Hematopoietic multipotent progenitor cell treated with erythropoietin and hydrocortisone succinate and interleukin-3 and kit ligand, for 8 days (in vitro differentiated cells): ENCODE results near the gene ARHGAP23.

Experiments used
- DNase-seq: peaks from one replicate; pipeline ENCODE4 v3.0.0-alpha.2; 2015

Gene ARHGAP23

DNA sequence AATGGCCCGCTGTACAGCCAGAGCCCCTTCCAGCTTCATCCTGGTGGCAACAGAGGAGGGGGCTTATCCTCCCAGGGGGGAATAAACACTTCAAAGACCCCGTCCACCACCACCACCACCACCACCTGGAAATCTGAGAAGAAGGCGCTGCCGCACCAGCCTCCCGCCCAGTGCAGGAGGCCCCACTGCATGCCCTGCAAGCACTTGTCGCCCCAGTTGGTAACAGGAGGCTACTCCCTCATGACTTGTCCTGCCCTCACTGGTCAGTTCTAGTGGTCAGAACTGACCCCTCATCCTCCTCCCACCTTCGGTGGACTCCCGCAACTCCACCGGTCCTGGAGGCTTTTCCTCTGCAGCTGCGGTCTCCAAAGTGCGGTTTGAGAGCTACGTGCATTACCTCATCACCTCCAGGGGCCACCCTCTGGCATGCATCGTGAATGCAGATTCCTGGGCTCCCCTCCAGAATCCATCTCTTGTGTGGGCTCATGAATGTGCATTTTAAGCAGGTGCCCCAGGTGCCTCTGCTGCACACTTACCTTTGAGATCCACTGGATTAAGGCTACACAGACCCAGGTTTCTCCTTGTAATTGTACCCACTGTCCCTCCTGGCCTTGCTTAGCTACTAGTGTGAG is 105.7 kb downstream of the ARHGAP23 start:
- no peak for DNase-seq

DNA sequence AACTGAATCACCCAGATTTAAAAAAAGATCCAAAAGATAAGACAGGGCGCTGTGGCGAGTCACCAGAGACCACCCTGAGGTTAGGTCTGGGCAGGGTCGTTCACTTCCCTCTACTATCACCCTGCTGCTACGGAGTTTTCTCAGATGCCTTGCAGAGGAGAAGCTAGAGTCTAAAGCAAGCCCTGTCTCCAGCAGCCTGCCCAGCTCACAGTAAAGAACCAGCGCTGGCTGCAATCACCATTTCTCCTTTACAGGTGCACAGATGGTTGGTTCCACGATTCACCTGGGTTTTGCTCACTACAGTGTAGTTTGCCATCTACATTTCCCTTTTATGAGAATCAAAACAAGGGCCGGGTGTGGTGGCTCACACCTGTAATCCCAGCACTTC is 106.2 kb downstream of the ARHGAP23 start:
- DNase-seq: no peak

DNA sequence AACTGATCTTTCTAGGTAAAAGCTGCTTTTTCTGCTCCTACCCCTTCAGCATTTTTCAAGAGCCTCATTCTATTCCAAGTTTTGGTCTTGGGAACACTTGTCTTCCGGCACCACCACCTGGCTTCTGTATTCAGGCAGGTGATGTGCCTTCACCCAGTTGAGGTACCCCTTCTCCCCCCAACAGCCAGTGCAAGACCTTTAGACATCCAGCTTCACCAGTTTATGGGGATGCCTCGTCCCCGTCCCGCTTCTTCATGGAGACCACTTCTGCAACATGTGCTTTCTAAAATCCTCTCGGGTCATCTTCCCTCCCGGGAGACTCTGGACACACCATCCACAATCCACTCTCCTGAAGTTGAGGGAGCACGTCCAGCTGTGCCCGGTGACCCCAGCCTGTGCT is 107.6 kb downstream of the ARHGAP23 start:
- no peak for DNase-seq

DNA sequence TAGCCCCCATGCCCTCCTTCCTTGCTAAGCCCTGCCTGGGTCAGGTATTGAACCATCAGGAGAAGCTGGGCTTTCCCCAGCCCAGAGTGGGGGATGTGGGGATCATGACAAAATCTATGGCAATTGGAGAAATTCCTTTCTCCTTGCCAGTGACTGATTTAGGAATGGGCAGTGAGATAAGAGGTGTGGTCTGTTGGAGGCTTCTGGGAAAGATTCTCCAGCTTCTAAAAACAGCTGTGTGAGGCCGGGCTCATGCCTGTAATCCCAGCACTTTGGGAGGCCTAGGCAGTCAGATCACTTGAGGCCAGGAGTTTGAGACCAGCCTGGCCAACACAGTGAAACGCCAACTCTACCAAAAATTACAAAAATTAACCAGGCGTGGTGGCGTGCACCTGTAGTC is 108.4 kb downstream of the ARHGAP23 start:
- no peak for DNase-seq

DNA sequence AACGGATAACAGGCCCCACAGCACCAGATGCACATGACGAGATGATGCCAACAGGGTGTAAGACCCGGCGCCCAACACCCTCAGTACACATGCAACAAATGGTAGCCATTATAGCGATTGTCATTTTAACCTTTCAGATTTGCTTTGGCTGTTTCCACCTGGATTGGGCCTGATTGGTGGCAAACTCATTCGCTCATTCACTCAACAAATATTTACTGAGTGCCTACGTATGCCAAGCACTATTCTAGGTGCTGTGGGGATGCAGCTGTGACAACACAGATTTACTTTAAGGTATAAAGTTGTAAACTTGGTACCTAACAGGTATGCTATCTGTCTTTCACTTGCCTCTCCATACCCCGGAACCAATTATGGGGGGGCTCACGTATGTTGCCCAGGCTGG is 110.6 kb downstream of the ARHGAP23 start:
- no peak for DNase-seq

DNA sequence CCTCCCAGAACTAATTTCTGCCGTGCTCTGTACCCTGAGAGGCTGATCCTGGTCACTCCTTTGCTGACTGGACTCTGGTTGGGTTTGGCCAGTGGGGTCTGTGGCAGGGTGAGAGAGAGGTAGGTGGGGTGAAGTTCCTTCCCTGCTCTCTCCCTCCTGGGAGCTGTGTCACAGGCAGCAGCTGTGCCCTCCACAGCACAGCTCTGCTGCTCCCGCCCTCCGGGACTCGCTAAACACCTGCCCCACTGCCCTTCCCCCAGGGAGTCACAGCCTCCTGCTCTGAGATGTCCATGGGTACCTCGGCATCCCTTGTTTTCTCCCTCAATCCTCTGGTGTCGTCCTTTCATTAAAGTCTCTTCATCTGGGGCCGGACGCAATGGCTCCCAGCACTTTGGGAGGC is 111.1 kb downstream of the ARHGAP23 start:
- DNase-seq: no peak

DNA sequence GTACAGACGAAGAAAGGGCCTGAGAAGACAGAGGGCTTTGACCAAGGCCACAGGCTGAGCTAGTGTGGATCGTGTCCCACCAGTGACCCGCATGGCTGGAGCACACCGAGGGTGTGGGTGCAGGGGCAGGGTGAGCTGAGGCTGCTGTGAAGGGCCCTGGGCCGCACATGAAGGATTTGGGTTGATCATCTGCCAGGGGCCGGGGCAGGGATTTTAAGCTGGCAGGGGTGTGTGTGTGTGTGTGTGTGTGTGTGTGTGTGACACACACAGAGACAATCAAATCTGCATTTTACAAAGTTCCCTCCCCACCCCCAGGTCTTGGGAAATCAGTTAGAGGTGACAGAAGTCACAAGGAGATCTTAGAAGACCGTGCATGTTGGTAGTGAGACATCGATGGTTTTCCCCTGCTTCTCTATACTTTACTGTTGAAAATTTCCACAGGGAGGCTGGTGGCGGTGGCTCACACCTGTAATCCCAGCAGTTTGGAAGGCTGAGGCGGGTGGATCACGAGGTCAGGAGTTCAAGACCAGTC is 112.3 kb downstream of the ARHGAP23 start:
- DNase-seq: no peak

DNA sequence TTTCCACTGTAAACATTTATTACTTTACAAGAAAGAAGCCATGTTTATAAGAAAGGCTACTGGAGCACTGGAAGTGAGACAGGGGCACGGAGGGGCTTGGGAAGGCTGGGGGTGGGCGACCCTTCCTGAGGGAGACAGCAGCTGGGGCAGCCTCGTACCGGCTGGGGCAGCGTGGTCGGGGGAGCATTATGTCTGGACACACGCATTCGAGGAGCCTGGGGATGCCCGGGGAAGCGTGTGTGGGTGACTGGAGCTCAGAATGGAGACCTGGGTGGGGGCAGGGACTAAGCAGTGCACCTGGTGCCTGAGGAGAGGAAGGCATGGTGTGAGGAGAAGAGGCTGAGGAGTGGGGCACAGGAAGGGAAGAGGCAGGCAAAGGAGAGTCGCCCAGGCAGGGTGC is 113.0 kb downstream of the ARHGAP23 start:
- no peak for DNase-seq

DNA sequence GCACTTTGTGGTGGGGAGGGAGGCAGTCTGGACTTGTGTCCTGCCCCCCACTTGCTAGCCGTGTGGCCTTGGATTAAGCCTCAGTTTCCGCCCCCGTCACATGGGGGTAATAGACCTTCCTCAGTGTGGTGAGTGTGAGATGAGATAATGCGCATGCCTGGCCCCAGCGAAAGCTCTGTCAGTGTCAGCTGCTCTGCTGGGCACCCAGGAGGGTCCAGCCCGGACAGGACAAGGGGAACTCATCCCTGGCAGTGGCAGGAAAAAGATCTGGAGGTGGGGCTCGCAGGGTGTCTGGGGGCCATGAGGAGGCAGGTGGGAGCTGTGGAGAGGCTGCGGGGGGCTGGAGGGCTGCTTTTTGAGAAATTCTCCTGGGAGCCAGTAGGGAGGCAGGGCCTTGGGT is 114.0 kb downstream of the ARHGAP23 start:
- no peak for DNase-seq

DNA sequence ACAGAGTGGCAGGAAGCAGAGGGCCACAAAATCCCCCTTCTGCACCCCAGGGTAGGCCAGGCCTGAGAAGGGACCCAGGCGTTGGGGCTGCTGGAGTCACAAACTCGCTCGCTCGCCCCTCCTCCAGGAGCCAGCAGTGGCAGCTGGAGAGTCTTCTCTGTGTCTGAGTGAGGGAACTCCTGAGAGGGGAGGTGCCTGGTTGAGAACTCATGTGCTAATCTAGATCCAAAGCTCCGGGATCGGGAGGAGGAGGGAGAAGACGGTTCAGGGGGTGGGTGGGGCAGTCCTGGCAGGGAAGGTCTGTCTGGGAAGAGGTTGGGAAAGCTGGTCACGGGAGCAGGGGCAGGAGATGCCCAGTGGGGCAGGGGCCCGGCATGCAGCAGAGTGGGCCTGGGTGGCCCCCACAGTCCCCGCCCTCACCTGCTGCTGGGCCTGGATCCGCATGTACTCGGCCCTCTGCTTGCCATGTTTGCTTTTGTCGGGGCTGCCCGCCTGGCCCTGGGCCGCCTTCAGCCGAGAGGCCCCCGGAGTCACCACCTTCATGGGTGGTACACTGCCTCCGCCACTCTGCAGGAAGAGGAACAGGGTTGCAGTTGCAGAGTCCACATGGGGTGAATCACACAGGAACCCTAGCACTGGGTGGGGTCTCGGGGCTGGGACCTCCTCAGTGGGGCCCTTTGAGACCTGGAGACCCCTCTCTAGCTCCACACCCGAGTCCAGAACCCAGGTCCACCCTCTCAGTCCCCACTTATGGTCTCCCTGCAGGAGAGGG is 115.3 kb downstream of the ARHGAP23 start:
- DNase-seq: no peak

DNA sequence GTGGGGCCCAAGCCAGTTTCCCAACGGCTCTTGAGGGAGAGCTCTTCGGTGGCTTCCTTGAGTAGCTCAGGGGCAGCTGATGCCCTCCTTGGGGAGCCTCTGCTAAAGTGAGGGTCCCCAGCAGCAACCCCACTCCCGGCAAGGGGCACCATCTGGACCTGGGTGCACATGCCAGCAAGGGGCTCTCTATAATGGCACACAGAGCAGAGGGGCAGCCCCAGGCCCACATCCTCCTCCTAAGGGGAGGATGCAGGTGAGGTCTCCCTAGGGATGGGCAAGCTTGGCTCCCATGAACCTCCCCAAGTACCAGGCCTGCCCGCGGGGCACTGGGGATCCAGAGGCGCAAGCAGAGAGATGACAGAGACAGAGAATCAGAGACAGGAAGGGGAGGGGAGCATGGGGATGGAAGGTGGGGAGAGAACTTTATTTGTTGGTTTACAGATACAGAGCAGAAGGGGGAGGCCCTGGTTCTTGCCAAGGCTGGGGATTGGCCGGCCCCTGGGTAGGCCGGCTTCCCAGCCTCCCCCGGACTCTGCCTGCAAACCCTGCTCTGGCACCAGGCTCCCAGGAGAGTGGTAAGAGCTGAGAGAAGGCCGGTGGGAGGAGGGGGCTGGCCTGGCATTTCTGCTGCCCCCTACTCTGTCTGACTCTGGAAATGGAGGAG is 116.0 kb downstream of the ARHGAP23 start:
- no peak for DNase-seq

DNA sequence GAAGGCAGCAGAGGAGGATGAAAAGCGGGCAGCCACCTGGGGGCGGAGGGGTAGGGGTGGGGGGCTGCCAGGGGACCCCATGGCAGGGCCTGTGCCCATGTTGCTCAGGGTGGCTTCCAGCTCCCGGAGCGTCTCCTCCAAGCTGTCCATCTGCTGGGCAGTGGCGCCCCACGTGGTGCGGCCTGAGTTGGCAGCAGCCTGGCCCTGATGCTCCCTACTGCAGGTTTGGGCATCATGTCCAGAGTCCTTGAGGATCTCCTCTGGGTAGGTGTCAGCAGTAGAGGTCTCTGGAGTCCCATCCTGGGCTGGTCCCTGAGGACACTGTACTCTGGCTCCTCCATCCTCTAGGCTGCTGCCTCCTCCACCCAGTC is 116.6 kb downstream of the ARHGAP23 start:
- DNase-seq: no peak

DNA sequence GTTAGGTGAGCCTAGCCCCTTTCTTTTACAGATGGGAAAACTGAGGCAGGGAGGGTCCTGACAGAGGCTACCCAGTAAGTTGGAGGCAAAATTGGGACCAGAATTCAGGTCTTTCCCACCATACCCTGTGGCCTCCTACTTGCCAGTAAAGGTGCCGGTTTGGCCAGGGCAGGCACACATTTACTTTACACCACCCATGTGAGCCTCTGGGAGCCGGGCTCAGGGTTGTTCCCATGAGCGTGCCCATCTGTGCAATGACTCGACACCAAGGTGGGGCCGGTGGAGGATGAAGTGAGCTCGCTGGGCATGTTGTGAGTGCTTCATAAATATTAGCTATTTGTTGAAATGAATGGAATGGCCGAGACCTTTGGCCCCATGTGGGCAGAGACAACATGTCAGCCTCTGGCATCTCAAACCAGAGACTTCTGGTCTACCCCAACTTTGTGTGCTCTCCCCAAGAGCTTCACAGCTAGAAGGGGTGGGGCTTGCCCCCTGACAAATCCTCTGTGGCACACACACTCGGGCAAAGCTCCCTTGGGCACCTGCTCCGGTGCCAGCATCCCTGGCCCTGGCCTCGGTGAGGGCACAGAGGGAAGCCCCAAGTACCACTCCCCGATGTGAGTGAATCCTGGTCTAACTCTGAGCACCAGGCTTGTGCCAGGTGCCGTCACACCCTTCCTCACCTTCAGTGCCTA is 117.4 kb downstream of the ARHGAP23 start:
- DNase-seq: no peak

DNA sequence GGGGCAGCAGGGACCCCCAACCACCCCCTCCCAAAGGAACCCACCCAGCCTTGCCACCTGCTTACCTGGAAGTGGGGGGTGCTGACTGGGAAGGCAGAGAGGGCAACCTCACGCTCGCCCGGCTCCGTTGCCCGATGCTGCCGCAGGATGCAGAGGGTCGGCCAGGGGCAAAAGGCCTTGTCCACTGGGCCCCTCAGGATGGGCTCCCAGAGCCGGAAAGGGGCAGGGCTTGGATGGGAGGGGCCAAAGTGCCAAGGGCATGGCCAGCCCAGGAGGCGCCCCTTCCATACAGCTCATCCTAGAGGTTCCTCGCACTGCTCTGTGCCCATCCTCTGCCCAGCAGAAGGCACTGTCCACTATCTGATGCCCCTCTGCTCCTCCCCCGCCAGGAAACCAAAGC is 118.1 kb downstream of the ARHGAP23 start:
- DNase-seq: no peak

DNA sequence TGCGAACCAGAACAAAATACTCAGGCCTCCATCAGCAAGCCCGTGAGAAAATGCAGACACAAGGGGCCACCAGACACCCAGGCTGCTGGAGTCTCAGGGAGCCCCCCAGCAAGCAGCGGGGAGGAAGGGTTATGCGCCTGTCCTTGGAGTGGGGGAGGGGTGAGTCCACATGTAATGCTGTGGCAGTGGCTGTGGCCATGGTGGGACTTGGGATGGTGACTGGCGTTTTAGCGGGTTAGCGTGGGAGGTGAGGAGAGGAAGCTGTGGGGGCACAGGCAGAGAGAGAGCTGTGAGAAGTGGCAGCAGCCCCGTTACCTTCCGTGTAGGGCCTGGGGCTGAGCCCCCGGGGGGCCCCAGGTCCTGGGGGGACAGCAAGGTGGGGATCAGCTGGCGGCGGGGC is 119.2 kb downstream of the ARHGAP23 start:
- no peak for DNase-seq

DNA sequence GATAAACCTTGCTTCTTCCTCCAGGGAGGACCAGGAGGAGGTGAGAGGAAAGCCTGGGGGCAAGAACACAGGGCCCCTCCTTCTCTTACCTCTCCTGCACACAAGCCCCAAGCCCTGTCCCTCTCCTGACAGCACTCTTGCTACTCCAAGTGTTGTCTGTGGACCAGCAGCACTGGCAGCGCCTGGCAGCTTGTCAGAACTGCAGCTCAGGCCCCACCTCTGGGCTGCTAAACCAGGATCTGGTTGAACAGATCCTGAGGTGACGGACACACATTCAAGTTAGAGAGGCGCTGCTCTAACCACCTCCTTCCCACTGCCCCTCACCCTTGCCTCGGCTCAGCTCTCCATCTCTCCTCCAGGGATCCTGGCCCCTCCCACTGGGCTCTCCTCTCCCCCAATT is 121.0 kb downstream of the ARHGAP23 start:
- no peak for DNase-seq

DNA sequence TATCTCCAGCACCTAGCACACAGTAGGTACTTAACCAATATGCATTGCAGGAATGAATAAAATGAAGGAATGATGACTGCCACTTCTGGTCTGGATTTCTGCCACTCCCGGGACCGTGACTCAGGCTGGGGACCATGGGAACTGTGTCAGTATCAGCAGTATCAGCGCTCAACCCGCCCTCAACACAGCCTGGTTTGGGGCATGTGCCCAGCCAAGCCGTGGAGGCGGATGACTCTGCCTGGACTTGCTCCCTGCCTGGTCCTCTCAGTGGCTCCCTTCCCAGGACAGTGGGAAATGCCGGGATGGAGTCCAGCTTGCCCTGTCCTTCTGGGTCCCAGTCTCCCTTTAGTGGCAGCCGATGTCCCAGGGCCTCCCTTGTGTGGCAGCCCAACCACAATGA is 122.4 kb downstream of the ARHGAP23 start:
- DNase-seq: no peak

DNA sequence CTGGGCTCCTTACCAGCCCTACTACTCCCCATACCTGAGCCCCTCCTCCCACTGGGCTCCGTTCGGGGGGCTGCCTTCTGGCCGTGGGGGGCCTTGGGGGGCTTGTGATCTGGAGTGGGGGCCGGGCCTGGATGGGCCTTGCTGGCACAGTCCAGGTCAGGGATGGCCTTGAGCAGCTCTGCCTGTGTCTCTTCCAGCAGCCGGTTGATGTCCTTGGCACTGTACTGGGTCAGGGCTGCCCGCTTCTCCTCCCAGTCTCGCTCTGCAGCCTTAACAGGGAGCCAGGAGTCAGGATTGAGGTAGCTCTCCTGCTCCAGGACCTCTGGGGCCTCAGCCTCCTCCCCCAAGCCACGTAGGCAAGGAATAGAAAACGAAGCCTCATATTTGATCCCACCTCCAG is 122.9 kb downstream of the ARHGAP23 start:
- DNase-seq: no peak

DNA sequence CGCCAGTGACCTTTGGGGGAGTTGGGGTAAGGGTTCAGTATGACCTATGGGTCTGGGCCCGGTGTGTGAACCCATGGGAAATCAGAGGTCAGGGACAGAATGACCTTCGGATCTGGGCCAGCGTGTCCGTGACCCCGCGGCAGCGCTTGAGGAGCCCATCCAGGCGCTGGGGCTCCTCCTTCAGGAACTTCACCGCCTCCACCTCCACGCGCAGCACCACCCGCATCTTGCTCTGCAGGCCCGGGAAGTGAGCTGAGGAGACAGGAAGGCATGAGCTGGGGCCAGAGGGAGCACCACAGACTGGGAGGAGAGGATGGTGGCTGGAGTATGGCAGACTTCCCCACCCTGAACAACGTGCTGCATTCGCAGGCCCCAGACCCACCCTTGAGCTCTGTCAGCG is 124.1 kb downstream of the ARHGAP23 start:
- DNase-seq: no peak

DNA sequence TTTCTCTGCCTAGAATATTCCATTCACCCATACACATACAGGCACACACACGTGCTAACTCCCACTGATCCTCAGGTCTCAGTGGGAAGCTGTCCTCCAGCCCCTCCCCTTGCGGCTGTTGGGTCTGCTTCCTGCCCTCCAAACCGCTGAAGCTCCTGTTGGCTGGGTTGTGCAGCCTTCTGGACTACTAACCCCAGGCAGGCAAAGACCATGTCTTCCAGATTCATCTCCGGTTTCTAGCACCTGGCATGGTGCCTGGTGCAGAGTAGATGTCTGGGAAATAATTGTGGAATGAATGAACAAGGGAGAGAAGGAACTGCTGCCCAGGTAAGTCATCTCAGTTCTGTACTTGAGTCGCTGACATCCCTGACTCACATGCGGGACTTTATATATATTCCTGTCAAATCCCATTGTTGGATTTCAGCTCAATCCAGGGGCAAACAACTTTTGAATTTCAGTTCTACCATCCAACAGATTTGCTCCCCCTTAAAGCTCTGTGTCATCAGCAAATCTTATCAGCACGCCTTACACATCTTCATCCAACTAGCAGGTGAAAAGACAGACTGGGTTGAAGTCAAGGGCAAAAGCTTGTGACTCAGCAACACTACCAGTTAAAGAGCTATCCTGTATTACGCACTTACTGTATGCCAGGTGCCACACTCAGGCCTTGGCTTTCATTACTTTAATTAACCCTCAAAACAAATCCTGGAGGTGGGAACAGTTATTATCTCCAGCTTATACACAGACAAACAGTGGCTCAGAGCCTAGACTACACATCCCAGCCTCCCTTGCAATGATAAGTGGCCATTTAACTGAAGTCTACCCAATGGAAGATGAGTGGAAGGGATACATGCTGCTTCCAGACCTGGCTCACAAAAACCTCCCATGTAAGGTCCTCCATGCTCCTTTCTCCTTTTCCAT is 126.4 kb downstream of the ARHGAP23 start:
- DNase-seq: no peak

DNA sequence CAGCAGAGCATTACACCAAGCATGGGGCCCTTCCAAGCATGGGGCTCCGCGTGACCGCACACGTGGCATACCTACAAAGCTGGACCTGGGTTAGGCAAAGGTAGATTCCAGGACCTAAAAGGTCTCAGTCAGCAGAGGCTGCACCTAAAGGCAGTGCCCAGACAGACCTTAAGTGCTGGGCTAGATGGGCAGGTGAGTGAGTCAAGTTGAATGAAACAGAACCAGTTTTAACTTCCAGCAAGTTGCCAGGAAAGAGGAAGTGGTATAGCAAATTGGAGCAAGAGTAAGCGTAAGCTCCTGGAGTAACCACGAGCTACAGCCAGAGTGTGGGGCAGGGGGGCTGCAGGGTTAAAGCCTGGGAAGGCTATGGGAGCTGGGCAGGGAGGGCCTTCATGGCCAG is 128.0 kb downstream of the ARHGAP23 start:
- DNase-seq: no peak

DNA sequence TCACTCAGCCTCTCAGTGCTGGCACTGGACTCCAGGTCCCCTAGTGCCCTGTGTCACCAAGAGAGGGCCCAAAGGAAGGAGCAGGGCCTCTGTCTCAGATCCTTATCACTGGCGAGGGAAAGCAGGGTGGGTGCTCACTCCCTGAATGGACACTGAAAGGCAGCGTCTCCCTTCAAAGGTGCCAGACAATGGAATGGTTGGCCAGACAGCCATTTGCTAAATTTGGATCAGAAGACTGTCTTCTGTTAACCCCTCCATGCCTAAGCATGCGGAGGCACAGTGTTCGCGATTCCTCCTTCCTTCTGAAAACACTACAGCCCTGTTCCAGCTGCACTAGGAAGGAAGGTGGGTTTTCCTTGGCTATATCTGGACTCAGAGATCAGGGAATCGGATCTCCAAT is 129.1 kb downstream of the ARHGAP23 start:
- no peak for DNase-seq
